Calu3 (cell line): ENCODE data around the gene RAP1B. TPM values are rescaled to one million over a fixed set of nuclear protein-coding genes. Genes with fewer than 3 reads are reported as not detected.

Experiments used
- Bru-seq: library from RNA; stranded (reverse); fragments of 400-500 nt; gene quantifications from one replicate; lab custom pipeline; 2021; lab: Mats Ljungman, UMichigan
- BruChase-seq, 2 experiments: library from RNA; stranded (reverse); fragments of 400-500 nt; gene quantifications; one replicate each; lab custom pipeline; 2021; lab: Mats Ljungman, UMichigan
- BruUV-seq: library from RNA; stranded (reverse); fragments of 400-500 nt; replicated peaks from 2 replicates; lab custom pipeline; 2021; lab: Mats Ljungman, UMichigan
- CTCF ChIA-PET: fragments of 300-600 bp; sonication (Branson Sonifier 250); formaldehyde crosslinking; loops from one replicate; lab custom pipeline; 2022; ENCODE audit warnings: antibody characterized with exemption; lab: Charles Lee
- DNase-seq: peaks from one replicate; pipeline ENCODE4 v3.0.0; 2022
- H3K27ac Mint-ChIP-seq: one replicate; pipeline ENCODE4 v1.8.0; 2022; ENCODE audit warnings: mixed read lengths; ENCODE audit not compliant: unreplicated experiment
- H3K27me3 Mint-ChIP-seq: one replicate; pipeline ENCODE4 v1.8.0; 2022; ENCODE audit warnings: mixed read lengths; ENCODE audit not compliant: unreplicated experiment
- H3K36me3 Mint-ChIP-seq: one replicate; pipeline ENCODE4 v1.8.0; 2022; ENCODE audit warnings: mild to moderate bottlenecking, moderate library complexity, mixed read lengths; ENCODE audit not compliant: insufficient read depth, unreplicated experiment
- H3K4me1 Mint-ChIP-seq: one replicate; pipeline ENCODE4 v1.8.0; 2022; ENCODE audit warnings: mild to moderate bottlenecking, low read depth, mixed read lengths; ENCODE audit not compliant: unreplicated experiment
- H3K4me3 Mint-ChIP-seq: one replicate; pipeline ENCODE4 v1.8.0; 2022; ENCODE audit warnings: mild to moderate bottlenecking, low read depth, moderate library complexity, mixed read lengths; ENCODE audit not compliant: unreplicated experiment
- H3K9me3 Mint-ChIP-seq: one replicate; pipeline ENCODE4 v1.8.0; 2022; ENCODE audit warnings: low read depth, mixed read lengths; ENCODE audit not compliant: unreplicated experiment
- intact Hi-C: fragments of 100-400 bp; cut with micrococcal nuclease; formaldehyde crosslinking; loops from one replicate; pipeline ENCODE4 v1.10.0; 2022; ENCODE audit not compliant: unreplicated experiment
- long read RNA-seq: library from polyadenylated mRNA; stranded (forward); transcript quantifications from one replicate; pipeline ENCODE4 v2.0.0, GENCODE V29; 2022
- total RNA-seq: library from RNA; stranded (reverse); gene quantifications from 2 replicates; pipeline ENCODE4 v1.2.3, GENCODE V29; 2022
- TF ChIP-seq, protein P1 (sequence below): fragments of 200-600 bp; IDR thresholded peaks from one replicate; pipeline ENCODE4 v1.8.0; 2022; ENCODE audit warnings: antibody characterized with exemption; ENCODE audit not compliant: unreplicated experiment

The RAP1B gene
- total RNA-seq (158 and 159 TPM in 2 replicates), Bru-seq, nascent RNA (percentile 98 among the genes with signal in this experiment), BruChase-seq, experiment 1, labeled RNA remaining after a 6-hour chase (percentile 96 among the genes with signal in this experiment), BruChase-seq, experiment 2, labeled RNA remaining after a 2-hour chase (percentile 96 among the genes with signal in this experiment)
- long read RNA-seq, full-length matches to known transcripts = 275 of 311 reads
- long read RNA-seq, partial matches to known transcripts = 7 of 311 reads
- long read RNA-seq, other reads (novel, unspliced or antisense) = 29 of 311 reads

DNA sequence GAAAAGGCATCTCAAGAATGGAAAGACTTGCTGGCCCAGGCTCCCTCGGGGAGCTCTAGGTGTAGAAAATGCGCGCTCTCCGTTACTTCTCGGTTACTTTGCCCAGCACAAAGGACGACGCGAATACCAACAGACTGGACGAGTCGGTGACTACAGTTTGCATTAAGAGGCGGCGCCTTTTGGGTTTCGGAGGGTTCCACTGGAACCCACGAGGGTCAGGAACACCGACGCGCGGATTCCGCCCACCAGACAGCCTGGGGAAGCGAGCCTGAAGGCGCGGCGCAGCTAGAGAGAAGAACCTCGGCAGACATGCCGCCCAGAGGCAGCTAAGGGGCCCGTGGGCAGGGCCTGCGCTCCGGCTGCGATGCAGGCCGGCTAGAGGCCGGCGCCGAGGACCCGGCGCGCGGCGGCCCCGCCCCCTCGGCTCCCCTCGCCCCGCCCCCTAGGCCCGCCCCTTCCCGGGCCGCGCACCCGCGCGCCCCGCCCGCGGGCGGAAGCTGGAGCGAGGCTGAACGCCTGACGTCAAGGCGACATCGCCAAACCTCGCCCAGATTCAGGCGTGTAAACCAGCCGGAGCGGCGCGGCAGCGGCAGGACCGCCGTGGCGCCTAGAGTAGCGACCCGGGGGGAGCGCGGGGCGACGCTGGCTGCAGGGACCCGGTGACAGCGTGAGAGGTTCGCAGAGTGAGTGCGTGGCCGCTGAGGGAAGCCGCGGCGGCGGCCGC, at the start of gene RAP1B:
RAP1B (plus strand) TSS at position 530 of the 724 bp plus-strand sequence. CDS start 37,826 bp downstream, outside the sequence.
- DNase-seq = peak; percentile 91
- Mint-ChIP-seq H3K27ac (peak within 1 kb of the TSS; percentile 96), H3K9me3 (no peaks in the 10 kb centered on the region), H3K36me3 (peaks cover 53% of the 10 kb centered on the region), H3K27me3 (no peaks in the 10 kb centered on the region), H3K4me3 (peak within 1 kb of the TSS; percentile 85), H3K4me1 (peaks cover 48% of the 10 kb centered on the region)
- CTCF ChIA-PET = interaction anchor here (0.6 to 1.6 kb wide), 4 partner anchors 26 to 708 kb away, joined by 3 to 5 read pairs (median 5); no protein-coding TSS in a partner anchor
- TSS peak; percentile 94 for BruUV-seq
- TF ChIP-seq, protein P1, sequence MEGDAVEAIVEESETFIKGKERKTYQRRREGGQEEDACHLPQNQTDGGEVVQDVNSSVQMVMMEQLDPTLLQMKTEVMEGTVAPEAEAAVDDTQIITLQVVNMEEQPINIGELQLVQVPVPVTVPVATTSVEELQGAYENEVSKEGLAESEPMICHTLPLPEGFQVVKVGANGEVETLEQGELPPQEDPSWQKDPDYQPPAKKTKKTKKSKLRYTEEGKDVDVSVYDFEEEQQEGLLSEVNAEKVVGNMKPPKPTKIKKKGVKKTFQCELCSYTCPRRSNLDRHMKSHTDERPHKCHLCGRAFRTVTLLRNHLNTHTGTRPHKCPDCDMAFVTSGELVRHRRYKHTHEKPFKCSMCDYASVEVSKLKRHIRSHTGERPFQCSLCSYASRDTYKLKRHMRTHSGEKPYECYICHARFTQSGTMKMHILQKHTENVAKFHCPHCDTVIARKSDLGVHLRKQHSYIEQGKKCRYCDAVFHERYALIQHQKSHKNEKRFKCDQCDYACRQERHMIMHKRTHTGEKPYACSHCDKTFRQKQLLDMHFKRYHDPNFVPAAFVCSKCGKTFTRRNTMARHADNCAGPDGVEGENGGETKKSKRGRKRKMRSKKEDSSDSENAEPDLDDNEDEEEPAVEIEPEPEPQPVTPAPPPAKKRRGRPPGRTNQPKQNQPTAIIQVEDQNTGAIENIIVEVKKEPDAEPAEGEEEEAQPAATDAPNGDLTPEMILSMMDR = no peak
- intact Hi-C loops = loop anchor here (2.0 to 5.0 kb wide), 3 partner anchors 77 to 252 kb away; partner anchors contain the start of gene NUP107

DNA sequence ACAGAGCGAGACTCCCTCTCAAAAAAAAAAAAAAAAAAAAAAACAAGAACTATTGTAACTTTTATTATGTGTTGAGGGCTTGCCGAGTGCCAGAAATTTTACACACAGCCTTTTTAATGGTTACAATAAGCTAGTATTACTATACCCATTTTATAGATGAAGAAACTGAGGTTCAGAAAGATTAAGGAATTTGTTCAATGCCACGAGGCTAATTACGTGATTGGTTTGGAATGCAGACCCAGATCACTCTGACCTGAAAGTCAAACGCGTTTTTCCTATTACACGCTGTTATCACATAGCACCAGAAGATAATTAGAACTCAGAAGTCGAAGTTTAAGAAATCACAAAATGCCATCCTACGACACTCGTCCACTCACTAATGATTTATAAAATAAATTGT, 48.9 kb upstream of the RAP1B start:
- no peaks in the 10 kb centered on the region for H3K36me3 Mint-ChIP-seq
- H3K9me3 Mint-ChIP-seq = no peaks in the 10 kb centered on the region
- DNase-seq = no peak
- no peak overlapping the region for H3K27ac Mint-ChIP-seq
- no peaks in the 10 kb centered on the region for H3K27me3 Mint-ChIP-seq
- no peak overlapping the region for H3K4me3 Mint-ChIP-seq
- BruUV-seq = no TSS peak
- CTCF ChIA-PET = interaction anchor here (0.6 kb wide), 1 partner anchor 523 kb away, joined by 4 read pairs; no protein-coding TSS in a partner anchor
- TF ChIP-seq, protein P1 = no peak
- intact Hi-C loops = no loop called here
- H3K4me1 Mint-ChIP-seq = peaks cover 9% of the 10 kb centered on the region

DNA sequence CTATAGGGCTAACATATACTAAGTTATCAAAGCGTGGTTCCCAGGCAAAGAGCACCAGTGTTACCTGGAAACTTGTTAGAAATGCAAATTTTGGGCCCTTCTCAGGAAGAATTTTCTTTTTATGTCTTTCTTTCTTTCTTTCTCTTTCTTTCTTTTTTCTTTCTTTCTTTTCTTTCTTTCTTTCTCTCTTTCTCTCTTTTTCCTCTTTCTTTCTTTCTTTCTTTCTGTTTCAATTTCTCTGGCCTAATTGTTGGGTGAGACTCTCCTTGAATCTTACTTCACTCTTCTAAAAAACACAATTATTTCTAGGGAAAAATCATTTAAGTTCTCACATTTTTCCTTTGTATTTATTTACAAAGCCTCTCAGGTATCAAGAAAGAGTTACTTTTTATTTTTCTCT, 46.5 kb upstream of the RAP1B start:
- peaks cover 9% of the 10 kb centered on the region for H3K4me1 Mint-ChIP-seq
- CTCF ChIA-PET = no interaction called here
- H3K4me3 Mint-ChIP-seq = no peak overlapping the region
- DNase-seq = no peak
- TF ChIP-seq, protein P1 = no peak
- intact Hi-C loops = no loop called here
- no peaks in the 10 kb centered on the region for H3K36me3 Mint-ChIP-seq
- no peaks in the 10 kb centered on the region for H3K9me3 Mint-ChIP-seq
- H3K27me3 Mint-ChIP-seq = no peaks in the 10 kb centered on the region
- no peak overlapping the region for H3K27ac Mint-ChIP-seq
- no TSS peak for BruUV-seq

DNA sequence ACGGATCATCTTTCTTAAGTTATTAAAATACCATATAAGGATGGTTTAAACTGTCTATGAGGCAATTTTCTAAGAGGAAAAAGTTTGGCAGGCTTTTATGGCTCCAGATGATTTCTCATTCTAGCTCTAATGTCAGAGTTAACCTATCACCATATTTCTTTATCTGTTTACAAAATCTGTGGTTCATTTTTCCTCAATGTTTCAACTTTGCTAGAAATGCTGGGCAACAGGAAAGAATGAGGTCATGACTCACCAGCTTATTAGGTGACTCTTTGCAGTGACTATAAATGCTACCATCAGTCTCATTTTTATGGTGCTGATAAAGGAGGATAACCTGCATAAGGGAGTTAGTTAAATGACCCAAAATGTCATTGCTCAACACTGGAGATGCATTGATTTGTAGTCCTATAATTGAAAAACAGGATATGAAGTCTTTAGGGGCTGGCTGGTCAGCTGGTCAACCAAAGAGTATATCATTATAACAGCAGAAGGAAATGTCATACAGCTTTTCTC, 45.3 kb upstream of the RAP1B start:
- Mint-ChIP-seq H3K9me3 (no peaks in the 10 kb centered on the region), H3K4me1 (peaks cover 9% of the 10 kb centered on the region), H3K4me3 (no peak overlapping the region), H3K27me3 (no peaks in the 10 kb centered on the region), H3K27ac (no peak overlapping the region), H3K36me3 (no peaks in the 10 kb centered on the region)
- DNase-seq = peak; percentile 10
- TF ChIP-seq, protein P1 = no peak
- intact Hi-C loops = no loop called here
- no TSS peak for BruUV-seq
- CTCF ChIA-PET = interaction anchor here (0.5 to 1.1 kb wide), 3 partner anchors 14 to 100 kb away, joined by 3 to 5 read pairs (median 3); no protein-coding TSS in a partner anchor
